ENCODE measurements around the gene TMEM238L. TPM values are rescaled to one million over a fixed set of nuclear protein-coding genes. Genes with fewer than 3 reads are reported as not detected.
A peak's percentile ranks its signal among the peaks of the same experiment; 100 is the strongest.

The TMEM238L gene
- total and polyA plus RNA-seq, 2 of the 8 experiments (the other 6 are each of a cell fraction or from before 2014, with no cell fraction given), result not detected

- H3K9ac ChIP-seq (replicated peaks in 1 of 4; ENCODE audit: extremely low read depth in 1 of 4, low read depth in 3 of 4, low read length in 3 of 4), result peak overlapping the region in 2 of 4 experiments; percentile 21 to 51; a peak in 4 of 7 replicates
- POLR2A ChIA-PET (ENCODE audit: partially characterized antibody), result interaction anchor here (0.8 to 1.3 kb wide), 4 partner anchors 9 to 36 kb away, joined by 3 to 6 read pairs (median 4); no protein-coding TSS in a partner anchor
- peak overlapping the region; percentile 1 for H4K91ac ChIP-seq (replicated peaks; ENCODE audit: insufficient read length, low read length)
- H4K5ac ChIP-seq (ENCODE audit: insufficient read length, low read depth, low read length), result peak overlapping the region; percentile 8
- H3K18ac ChIP-seq (ENCODE audit: extremely low read depth, low read length), result peak overlapping the region; percentile 88
- peak overlapping the region; percentile 81; the same call in 1 of the 2 replicates for H2BK5ac ChIP-seq (ENCODE audit: low read depth, low read length)
- peak overlapping the region; percentile 67; the same call in 1 of the 2 replicates for H2BK20ac ChIP-seq (ENCODE audit: low read length)
- H3K23me2 ChIP-seq (ENCODE audit: low read depth, low read length), result peaks cover 4% of the 10 kb centered on the region; the same call in 1 of the 2 replicates
- H3K36me3 ChIP-seq (ENCODE audit: control insufficient read depth in 2 of 4, insufficient read depth in 4 of 4, low read length in 3 of 4), result no peaks in the 10 kb centered on the region
- H3K4me1 ChIP-seq (replicated peaks in 1 of 4; ENCODE audit: control insufficient read depth in 3 of 4, insufficient read depth in 4 of 4, low read length in 3 of 4), result peaks cover 9 to 20% (median 14%) of the 10 kb centered on the region in 4 experiments
- H2BK15ac ChIP-seq (ENCODE audit: low read length), result peak overlapping the region; percentile 98; the same call in 1 of the 2 replicates
- peak overlapping the region; percentile 71 to 99 for H3K4me2 ChIP-seq (ENCODE audit: insufficient read depth in 1 of 2, low read depth in 2 of 2, low read length in 2 of 2)
- H3K23ac ChIP-seq (ENCODE audit: insufficient read length), result no peak overlapping the region
- no peak overlapping the region for H3K4ac ChIP-seq (replicated peaks; ENCODE audit: insufficient read length, low read depth, low read length)
- H3K14ac ChIP-seq (ENCODE audit: insufficient read length), result no peak overlapping the region
- peak; percentile 60 for FAIRE-seq
- H2AK5ac ChIP-seq (ENCODE audit: low read depth, low read length), result 0 out of 2 replicates have a peak overlapping the region, but pooled peaks have one; percentile 28
- no peak overlapping the region for H2BK120ac ChIP-seq (replicated peaks; ENCODE audit: low read depth, low read length)
- peak overlapping the region; percentile 86; the same call in 1 of the 2 replicates for H2AFZ ChIP-seq (ENCODE audit: low read length)
- no peaks in the 10 kb centered on the region for H3K79me2 ChIP-seq (ENCODE audit: control insufficient read depth in 1 of 2, insufficient read depth in 2 of 2, low read length in 2 of 2)
- peak overlapping the region; percentile 28 to 57 (median 48); a peak in 7 of 8 replicates for H3K4me3 ChIP-seq (ENCODE audit: extremely low read depth in 1 of 4, insufficient read depth in 2 of 4, low read depth in 3 of 4, low read length in 4 of 4)
- H4K20me1 ChIP-seq (replicated peaks in 1 of 2; ENCODE audit: control insufficient read depth in 1 of 2, insufficient read depth in 2 of 2, low read length in 2 of 2), result no peaks in the 10 kb centered on the region
- H4K8ac ChIP-seq (ENCODE audit: extremely low read depth, insufficient read depth, low read length), result no peak overlapping the region
- peak in 1 of 2 experiments; percentile 65 for DNase-seq (ENCODE audit: low read depth in 1 of 2, low spot score in 2 of 2)
- 0 out of 2 replicates have a peak overlapping the region, but pooled peaks have one; percentile 57 for H3K27ac ChIP-seq (ENCODE audit: low read depth, low read length)
- CTCF ChIA-PET (ENCODE audit: partially characterized antibody), result interaction anchor here (0.6 to 4.8 kb wide), 13 partner anchors 13 to 1001 kb away, joined by 3 to 40 read pairs (median 4); no protein-coding TSS in a partner anchor
- H3K79me1 ChIP-seq (ENCODE audit: low read depth, low read length), result no peaks in the 10 kb centered on the region
- H2BK12ac ChIP-seq (ENCODE audit: low read depth, low read length), result peak overlapping the region; percentile 90
- H3K9me3 ChIP-seq (ENCODE audit: insufficient read depth in 2 of 2, low read depth in 1 of 2, low read length in 1 of 2), result no peaks in the 10 kb centered on the region
- WGBS, 2 experiments (ENCODE audit: extremely low coverage in 1 of 2, insufficient coverage in 1 of 2, insufficient read length in 1 of 2, insufficient replicate concordance in 2 of 2, low coverage in 1 of 2, low lambda C conversion rate in 2 of 2, missing lambda C conversion rate in 1 of 2), result 3% methylated on average over 14 of the region's 14 CpGs; no CpG with 5 or more reads in 1 of the 2 experiments
- H3K27me3 ChIP-seq (replicated peaks in 1 of 4; ENCODE audit: control insufficient read depth in 3 of 4, extremely low read depth in 1 of 4, insufficient read depth in 3 of 4, low read length in 3 of 4), result no peaks in the 10 kb centered on the region
- no peak overlapping the region for H3K56ac ChIP-seq (replicated peaks; ENCODE audit: insufficient read length, low read depth, low read length)
- no peak for TF ChIP-seq KDM4A (IDR thresholded peaks at IDR 0.05; ENCODE audit: low read depth, low read length, severe bottlenecking)
- no peak for TF ChIP-seq USF2 (IDR thresholded peaks at IDR 0.05; ENCODE audit: low read length)
- no peak for TF ChIP-seq JUN (IDR thresholded peaks at IDR 0.05; ENCODE audit: low read depth, low read length)
- no peak for TF ChIP-seq SUZ12 (IDR thresholded peaks at IDR 0.05; ENCODE audit: low read length)
- TF ChIP-seq E2F6 (IDR thresholded peaks at IDR 0.05), result no peak
- no peak for TF ChIP-seq SRF (IDR thresholded peaks at IDR 0.05; ENCODE audit: low read depth, low read length)
- TF ChIP-seq POU5F1 (IDR thresholded peaks at IDR 0.05; ENCODE audit: low read depth, low read length), result no peak
- TF ChIP-seq EGR1 (IDR thresholded peaks at IDR 0.05; ENCODE audit: borderline replicate concordance, low read depth, low read length), result no peak
- peak; percentile 42; the same call in 1 of the 2 replicates for TF ChIP-seq RBBP5 (IDR thresholded peaks at IDR 0.05; ENCODE audit: borderline replicate concordance, low read depth, low read length)
Observed at GRCh38 chr17:10754861-10755591, 48.9 kb downstream of the TMEM238L start.
